OCI-LY7 (cell line): ENCODE measurements around the gene PPP1CA. TPM values are rescaled to one million over a fixed set of nuclear protein-coding genes. Genes with fewer than 3 reads are reported as not detected.
"Not testable (repeated sequence)": the region's sequence is repeated elsewhere in the genome, so short reads cannot be mapped to it uniquely, and the experiment has no call there.

Experiments
- BruUV-seq: library from RNA; stranded (reverse); fragments of 400-500 nt; replicated peaks from 2 replicates; lab custom pipeline; 2021; lab: Mats Ljungman, UMichigan
- CTCF ChIA-PET: fragments of 300-600 bp; sonication (Branson Sonifier 250); formaldehyde crosslinking; loops from one replicate; lab custom pipeline; 2022; ENCODE audit warnings: antibody characterized with exemption; ENCODE audit not compliant: unreplicated experiment; lab: Charles Lee
- POLR2A ChIA-PET: fragments of 300-600 bp; sonication (Branson Sonifier 250); formaldehyde crosslinking; loops from one replicate; lab custom pipeline; 2022; ENCODE audit warnings: antibody characterized with exemption; lab: Charles Lee
- DNase-seq: peaks from one replicate; pipeline ENCODE4 v3.0.0-alpha.2; 2015; ENCODE audit warnings: low spot score
- H2AFZ ChIP-seq: fragments of 200-600 bp; sonication (generic), shearing (Covaris generic); 2 replicates; pipeline ENCODE4 v1.6.1; 2014; ENCODE audit warnings: mild to moderate bottlenecking, antibody characterized with exemption, low read length, moderate library complexity
- H3K27ac ChIP-seq: fragments of 200-600 bp; sonication (generic); 2 replicates; pipeline ENCODE4 v1.5.1; 2014; ENCODE audit warnings: mixed run types, low read depth, mild to moderate bottlenecking, moderate library complexity, low read length, inconsistent platforms; ENCODE audit not compliant: poor library complexity, severe bottlenecking
- H3K36me3 ChIP-seq: fragments of 200-600 bp; sonication (generic); 2 replicates; pipeline ENCODE4 v1.6.1; 2014; ENCODE audit warnings: mild to moderate bottlenecking, antibody characterized with exemption, low read length, moderate library complexity, mixed read lengths; ENCODE audit not compliant: insufficient read depth
- H3K4me1 ChIP-seq: fragments of 200-600 bp; sonication (generic); 2 replicates; pipeline ENCODE4 v1.5.1; 2014; ENCODE audit warnings: mild to moderate bottlenecking, low read length; ENCODE audit not compliant: insufficient read depth, poor library complexity, severe bottlenecking
- H3K4me2 ChIP-seq: fragments of 200-600 bp; sonication (generic); 2 replicates; pipeline ENCODE4 v1.6.1; 2014; ENCODE audit warnings: mild to moderate bottlenecking, low read length
- H3K4me3 ChIP-seq: fragments of 200-600 bp; sonication (generic); 2 replicates; pipeline ENCODE4 v1.5.1; 2014; ENCODE audit warnings: mild to moderate bottlenecking, low read depth, low read length; ENCODE audit not compliant: poor library complexity, severe bottlenecking
- H3K79me2 ChIP-seq: fragments of 200-600 bp; sonication (generic); 2 replicates; pipeline ENCODE4 v1.6.1; 2016; ENCODE audit warnings: low read depth, mild to moderate bottlenecking, low read length, moderate library complexity, mixed read lengths; ENCODE audit not compliant: insufficient read depth
- H3K9me2 ChIP-seq: fragments of 200-600 bp; sonication (generic); 2 replicates; pipeline ENCODE4 v1.6.1; 2016; ENCODE audit warnings: mild to moderate bottlenecking, low read length, mixed read lengths; ENCODE audit not compliant: insufficient read depth
- H3K9me3 ChIP-seq: fragments of 200-600 bp; sonication (generic); 2 replicates; pipeline ENCODE4 v1.6.1; 2014; ENCODE audit warnings: mild to moderate bottlenecking, mixed run types, low read length, mixed read lengths
- H4K20me1 ChIP-seq: fragments of 200-600 bp; sonication (generic); 2 replicates; pipeline ENCODE4 v1.6.1; 2014; ENCODE audit warnings: mild to moderate bottlenecking, antibody characterized with exemption, low read length, moderate library complexity, mixed read lengths; ENCODE audit not compliant: insufficient read depth
- EZH2phosphoT487 ChIP-seq: fragments of 200-600 bp; sonication (generic); IDR thresholded peaks from 2 replicates; pipeline ENCODE4 v1.6.1; 2018; ENCODE audit warnings: low read depth, borderline replicate concordance, mild to moderate bottlenecking, mixed run types, antibody characterized with exemption, low read length, moderate library complexity, mixed read lengths
- intact Hi-C: fragments of 100-400 bp; cut with micrococcal nuclease; formaldehyde crosslinking; loops from one replicate; pipeline ENCODE4 v1.10.0; 2022; ENCODE audit not compliant: unreplicated experiment
- total RNA-seq, 2 experiments: library from RNA; depleted of rRNA in 1 of 2; stranded (reverse); fragments of >200 nt in 1 of 2; shearing (Covaris generic) in 1 of 2; gene quantifications; 2 replicates each; pipeline ENCODE4 v1.2.3, GENCODE V29; 2014 to 2022

Gene PPP1CA
- total RNA-seq, 2 experiments from 2014 or later, result 210 to 311 TPM

DNA sequence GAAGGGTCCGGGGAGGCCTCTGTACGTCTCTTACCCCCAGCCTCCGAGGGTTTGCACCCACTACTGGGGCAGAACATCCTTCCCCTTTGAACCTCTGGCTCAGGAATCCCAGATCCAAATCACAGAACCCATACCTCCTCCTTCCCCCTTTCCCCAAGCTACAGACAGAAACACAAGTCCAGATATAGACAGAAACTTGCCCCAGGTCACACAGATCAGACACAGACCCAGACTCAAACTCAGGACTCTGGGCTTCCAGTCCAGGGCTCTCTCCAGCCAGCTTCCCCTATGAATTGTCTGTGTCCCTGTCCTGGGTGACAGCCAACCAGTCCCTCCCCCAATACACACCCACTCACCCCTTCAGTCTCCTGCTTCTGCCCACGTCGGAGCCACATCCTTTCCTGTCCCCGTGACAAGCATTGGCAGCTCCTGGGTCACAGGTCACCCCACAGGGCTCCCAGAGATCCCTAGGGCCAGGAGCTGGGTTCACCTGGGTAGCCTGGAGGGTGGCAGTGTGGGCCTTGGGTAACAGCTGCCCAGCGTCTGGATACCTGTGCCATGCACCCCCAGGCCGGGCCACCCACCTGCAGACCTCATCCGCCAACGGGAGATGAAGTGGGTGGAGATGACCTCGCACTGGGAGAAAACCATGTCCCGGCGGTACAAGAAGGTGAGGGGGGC lies 3.0 kb upstream of the PPP1CA start:
- Histone ChIP-seq H3K36me3 (peaks cover 46% of the 10 kb centered on the region), H3K4me2 (peak overlapping the region; percentile 73), H2AFZ (no peak overlapping the region), H3K27ac (peak overlapping the region; percentile 97), H3K9me3 (no peaks in the 10 kb centered on the region), H3K4me1 (peaks cover 75% of the 10 kb centered on the region), H4K20me1 (0 out of 2 replicates have a peak, but pooled peaks cover 7% of the 10 kb centered on the region), H3K9me2 (no peaks in the 10 kb centered on the region), H3K4me3 (peak overlapping the region; percentile 79), H3K79me2 (peaks cover 50% of the 10 kb centered on the region)
- no peak for TF ChIP-seq EZH2phosphoT487
- no TSS peak for BruUV-seq
- DNase-seq, result no peak
- ChIA-PET POLR2A (interaction anchor here (0.6 to 5.1 kb wide), 8 partner anchors 10 to 80 kb away, joined by 3 to 38 read pairs (median 4); partner anchors contain the start of genes POLD4 and PTPRCAP), CTCF (interaction anchor here (0.5 to 1.2 kb wide), 2 partner anchors 34 to 55 kb away, joined by 3 read pairs; no protein-coding TSS in a partner anchor)
- intact Hi-C loops, result loop anchor here (5.0 to 10.0 kb wide), 2 partner anchors 183 to 240 kb away; no protein-coding TSS in a partner anchor

DNA sequence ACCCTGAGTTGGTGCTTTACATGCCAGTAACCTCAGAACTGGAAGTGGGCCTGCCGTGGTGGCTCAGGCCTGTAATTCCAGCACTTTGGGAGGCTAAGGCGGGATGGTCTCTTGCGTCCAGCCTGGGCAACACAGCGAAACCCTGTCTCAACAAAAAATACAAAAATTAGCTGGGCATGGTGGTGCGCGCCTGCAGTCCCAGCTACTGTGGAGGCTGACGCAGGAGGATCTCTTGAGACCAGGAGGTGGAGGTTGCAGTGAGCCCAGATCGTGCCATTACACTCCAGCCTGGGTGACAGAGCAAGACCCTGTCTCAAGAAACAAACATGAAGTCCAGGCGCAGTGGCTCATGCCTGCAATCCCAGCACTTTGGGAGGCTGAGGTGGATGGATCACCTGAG lies 1.4 kb upstream of the PPP1CA start:
- peaks cover 49% of the 10 kb centered on the region for H3K79me2 ChIP-seq
- H3K27ac ChIP-seq, result peak overlapping the region; percentile 97
- H4K20me1 ChIP-seq, H3K9me3 ChIP-seq, DNase-seq, CTCF ChIA-PET, H3K9me2 ChIP-seq, H2AFZ ChIP-seq, BruUV-seq: not testable (repeated sequence)
- H3K4me3 ChIP-seq, result peak overlapping the region; percentile 79
- POLR2A ChIA-PET, result interaction anchor here (0.5 to 5.1 kb wide), 11 partner anchors 8 to 197 kb away, joined by 3 to 38 read pairs (median 4); partner anchors contain the start of genes PTPRCAP, RAD9A and RPS6KB2
- intact Hi-C loops, result loop anchor here (1.0 to 10.0 kb wide), 4 partner anchors 18 to 242 kb away; no protein-coding TSS in a partner anchor
- H3K4me1 ChIP-seq, result peaks cover 66% of the 10 kb centered on the region
- peaks cover 53% of the 10 kb centered on the region for H3K36me3 ChIP-seq
- peak overlapping the region; percentile 73 for H3K4me2 ChIP-seq

- not testable (repeated sequence) for H4K20me1 ChIP-seq, DNase-seq, H3K9me2 ChIP-seq, H2AFZ ChIP-seq, H3K9me3 ChIP-seq
- Histone ChIP-seq H3K27ac (peak overlapping the region; percentile 97), H3K4me3 (peak overlapping the region; percentile 59), H3K36me3 (peaks cover 54% of the 10 kb centered on the region), H3K79me2 (peaks cover 42% of the 10 kb centered on the region), H3K4me1 (peaks cover 59% of the 10 kb centered on the region), H3K4me2 (peak overlapping the region; percentile 73)
- intact Hi-C loops, result loop anchor here (5.0 to 10.0 kb wide), 2 partner anchors 185 to 242 kb away; no protein-coding TSS in a partner anchor
- TSS peak; percentile 87 for BruUV-seq
- POLR2A ChIA-PET, result interaction anchor here (0.5 to 5.1 kb wide), 18 partner anchors 8 to 654 kb away, joined by 3 to 38 read pairs (median 4); partner anchors contain the start of genes PTPRCAP, RAD9A, RPS6KB2 and TMEM134
- CTCF ChIA-PET, result interaction anchor here (0.6 to 1.1 kb wide), 4 partner anchors 35 to 1090 kb away, joined by 3 read pairs; partner anchors contain the start of gene PTPRCAP
Observed at GRCh38 chr11:67402192-67402839, 658 bp upstream of the PPP1CA start.
